A549 (cell line): ENCODE data around the gene DLG2. TPM values are rescaled to one million over a fixed set of nuclear protein-coding genes. Genes with fewer than 3 reads are reported as not detected.

Experiments used
- ATAC-seq, 2 experiments: fragments of 200-7000 bp in 1 of 2; fragments of >200 bp in 1 of 2; cut with Nextera tagmentation in 1 of 2; cut with Tn5 transposase in 1 of 2; 3 replicates each; pipeline versions ENCODE4 v1.8.0 to v1.9.1; 2018 to 2020; ENCODE audit warnings: mild to moderate bottlenecking in 1 of 2, moderate library complexity in 1 of 2
- CTCF ChIA-PET: fragments of 300-600 bp; sonication (Branson Sonifier 250); formaldehyde crosslinking; extraction: SDS; loops from one replicate; lab custom pipeline; 2021; ENCODE audit warnings: antibody characterized with exemption, inconsistent platforms; lab: Yijun Ruan, JAX
- POLR2A ChIA-PET: fragments of 350-600 bp; formaldehyde crosslinking; extraction: SDS; loops from one replicate; lab custom pipeline; 2021; ENCODE audit warnings: antibody characterized with exemption, inconsistent platforms; lab: Yijun Ruan, JAX
- DNase-seq, 2 experiments: peaks; one replicate each; pipeline versions ENCODE4 v3.0.0 to v3.0.0-alpha.2; 2011 to 2016; ENCODE audit warnings: low read depth in 1 of 2, low spot score in 1 of 2
- FAIRE-seq: peaks from 2 replicates; lab custom pipeline; 2011; peaks lifted over from hg19 to GRCh38; lab: Jason Lieb, UNC
- H3K27ac ChIP-seq, 2 experiments: fragments of >200 bp; sonication (Bioruptor Twin); formaldehyde crosslinking; 3 replicates each; pipeline ENCODE4 v1.5.1; 2016 to 2017
- H3K4me1 ChIP-seq: fragments of >200 bp; sonication (Bioruptor Twin); formaldehyde crosslinking; 3 replicates; pipeline ENCODE4 v1.6.1; 2016
- H3K4me2 ChIP-seq: fragments of >200 bp; sonication (Bioruptor Twin); formaldehyde crosslinking; 3 replicates; pipeline ENCODE4 v1.6.1; 2016
- H3K4me3 ChIP-seq: fragments of >200 bp; sonication (Bioruptor Twin); formaldehyde crosslinking; 3 replicates; pipeline ENCODE4 v1.5.1; 2016
- H3K9me3 ChIP-seq: fragments of >200 bp; sonication (Bioruptor Twin); formaldehyde crosslinking; 3 replicates; pipeline ENCODE4 v1.6.1; 2016
- CHD2 ChIP-seq: fragments of 150-350 bp; IDR thresholded peaks from 2 replicates; pipeline ENCODE4 v1.6.1; 2014; ENCODE audit warnings: low read length; ENCODE audit not compliant: partially characterized antibody
- CHD4 ChIP-seq: fragments of 200-600 bp; sonication (generic); IDR thresholded peaks from 2 replicates; pipeline ENCODE4 v1.6.1; 2016; ENCODE audit warnings: antibody characterized with exemption, mild to moderate bottlenecking, borderline replicate concordance
- CTCF ChIP-seq: fragments of >200 bp; sonication (Bioruptor Twin); formaldehyde crosslinking; IDR thresholded peaks from 3 replicates; pipeline ENCODE4 v1.5.1; 2016
- E2F6 ChIP-seq: IDR thresholded peaks from 2 replicates; pipeline ENCODE4 v1.6.1; 2012; ENCODE audit warnings: low read depth, borderline replicate concordance
- FOSB ChIP-seq: fragments of 250-450 bp; sonication (Bioruptor Pico); IDR thresholded peaks from 2 replicates; pipeline ENCODE4 v1.5.0; 2020; ENCODE audit warnings: mild to moderate bottlenecking, moderate library complexity
- FOSL2 ChIP-seq, 2 experiments: fragments of 450-650 bp in 1 of 2; fragments of >200 bp in 1 of 2; sonication (Bioruptor Twin) in 1 of 2; formaldehyde crosslinking; IDR thresholded peaks; 2 replicates each; pipeline versions ENCODE4 v1.5.0 to v1.6.1; 2016 to 2020; ENCODE audit warnings: mild to moderate bottlenecking in 1 of 2, moderate library complexity in 1 of 2
- HDAC2 ChIP-seq: fragments of 200-600 bp; sonication (generic); IDR thresholded peaks from 2 replicates; pipeline ENCODE4 v1.6.1; 2016
- HEYL ChIP-seq: fragments of 250-450 bp; sonication (Bioruptor Pico); IDR thresholded peaks from 2 replicates; pipeline ENCODE4 v1.8.0; 2021; ENCODE audit warnings: mild to moderate bottlenecking, moderate library complexity
- HOXB13 ChIP-seq: fragments of 250-450 bp; sonication (Bioruptor Pico); IDR thresholded peaks from 2 replicates; pipeline ENCODE4 v1.5.0; 2020; ENCODE audit warnings: low read depth, mild to moderate bottlenecking, moderate library complexity
- KDM1A ChIP-seq: fragments of 200-600 bp; sonication (generic); IDR thresholded peaks from 2 replicates; pipeline ENCODE4 v1.6.1; 2016; ENCODE audit warnings: low read depth, mild to moderate bottlenecking
- MAZ ChIP-seq: fragments of 150-350 bp; IDR thresholded peaks from 2 replicates; pipeline ENCODE4 v1.6.1; 2014; ENCODE audit warnings: antibody characterized with exemption, low read depth, low read length, borderline replicate concordance
- NPAS2 ChIP-seq: fragments of 250-450 bp; sonication (Bioruptor Pico); IDR thresholded peaks from 2 replicates; pipeline ENCODE4 v1.8.0; 2022; ENCODE audit warnings: mild to moderate bottlenecking, moderate library complexity, borderline replicate concordance
- PBX3 ChIP-seq: IDR thresholded peaks from 2 replicates; pipeline ENCODE4 v1.6.1; 2012
- RAD21 ChIP-seq, 2 experiments: fragments of >200 bp in 1 of 2; sonication (Bioruptor Twin) in 1 of 2; formaldehyde crosslinking in 1 of 2; IDR thresholded peaks in 1 of 2; conservative IDR thresholded peaks in 1 of 2; 2 replicates in 1 of 2; 3 replicates in 1 of 2; pipeline ENCODE4 v1.6.1; 2012 to 2018; ENCODE audit warnings: inconsistent platforms in 1 of 2
- REST ChIP-seq: fragments of 200-600 bp; sonication (generic); IDR thresholded peaks from 2 replicates; pipeline ENCODE4 v1.6.1; 2016; ENCODE audit warnings: antibody characterized with exemption, mild to moderate bottlenecking, moderate library complexity
- SMC3 ChIP-seq: fragments of >200 bp; sonication (Bioruptor Twin); formaldehyde crosslinking; IDR thresholded peaks from 3 replicates; pipeline ENCODE4 v1.6.1; 2018; ENCODE audit warnings: inconsistent platforms
- SREBF2 ChIP-seq: fragments of 450-650 bp; IDR thresholded peaks from 2 replicates; pipeline ENCODE4 v1.6.1; 2014; ENCODE audit warnings: mild to moderate bottlenecking, moderate library complexity
- TFCP2L1 ChIP-seq: fragments of 250-450 bp; sonication (Bioruptor Pico); IDR thresholded peaks from 2 replicates; pipeline ENCODE4 v1.5.0; 2021; ENCODE audit warnings: mild to moderate bottlenecking
- ZSCAN20 ChIP-seq: fragments of 250-450 bp; sonication (Bioruptor Pico); IDR thresholded peaks from 2 replicates; pipeline ENCODE4 v1.8.0; 2022; ENCODE audit warnings: mild to moderate bottlenecking, moderate library complexity
- WGBS: methylation state at CpG from one replicate; pipeline ENCODE4 v1.1.6; 2017; ENCODE audit errors: missing lambda C conversion rate; 5-methylcytosine and 5-hydroxymethylcytosine counted together
- polyA plus RNA-seq, 4 experiments: library from polyadenylated mRNA; depleted of rRNA in 3 of 4; stranded (reverse); fragments of >200 nt; fragmentation: RNase III in 1 of 4; extraction: RNeasy Plus Mini Kit Qiagen cat#74134 plus additional on column Dnase treatment in 1 of 4; gene quantifications; 2 replicates in 3 of 4; 3 replicates in 1 of 4; pipeline ENCODE4 v1.2.3, GENCODE V29; 2011 to 2017

Gene DLG2
- polyA plus RNA-seq, 2 of the 4 experiments (the other 2 are of a cell fraction), result 0.26 to 0.79 TPM

- ATAC-seq (no peak), FAIRE-seq (no peak), DNase-seq (no peak)
- TF ChIP-seq KDM1A, result no peak
- no peak for TF ChIP-seq CHD4
- no peak for TF ChIP-seq CHD2
- no peak for TF ChIP-seq HOXB13 (CRISPR knock-in tag)
- no peak for TF ChIP-seq FOSB
- TF ChIP-seq HEYL (CRISPR knock-in tag), result no peak
- TF ChIP-seq E2F6, result no peak
- TF ChIP-seq ZSCAN20 (CRISPR knock-in tag), result no peak
- no peak for TF ChIP-seq PBX3
- TF ChIP-seq SREBF2, result no peak
- TF ChIP-seq RAD21 (conservative IDR thresholded peaks at IDR 0.05 in 1 of 2, IDR thresholded peaks at IDR 0.05 in 1 of 2), result no peak
- TF ChIP-seq HDAC2, result no peak
- no peak for TF ChIP-seq MAZ
- TF ChIP-seq TFCP2L1 (CRISPR knock-in tag), result no peak
- TF ChIP-seq CTCF, result no peak
- no peak for TF ChIP-seq NPAS2 (CRISPR knock-in tag)
- TF ChIP-seq SMC3, result no peak
- TF ChIP-seq REST, result no peak
- no peak overlapping the region for H3K4me3 ChIP-seq
- H3K4me1 ChIP-seq, result no peaks in the 10 kb centered on the region
- ChIA-PET CTCF (interaction anchor here (0.6 kb wide), 1 partner anchor 532 kb away, joined by 4 read pairs; no protein-coding TSS in a partner anchor), POLR2A (no interaction called here)
- no peak overlapping the region for H3K4me2 ChIP-seq
- no peaks in the 10 kb centered on the region for H3K9me3 ChIP-seq
- H3K27ac ChIP-seq, result no peak overlapping the region
These were observed 1795.2 kb downstream of the DLG2 start for GRCh38 chr11:83831929-83832328.

- DNase-seq, result peak; percentile 15 to 40
- TF ChIP-seq FOSL2 (IDR thresholded peaks at IDR 0.05) (no peak), FOSL2 (CRISPR knock-in tag; IDR thresholded peaks at IDR 0.05) (no peak), SMC3 (peak; percentile 24; the same call in 1 of the 3 replicates), CTCF (peak; percentile 57), RAD21 (conservative IDR thresholded peaks at IDR 0.05 in 1 of 2, IDR thresholded peaks at IDR 0.05 in 1 of 2) (peak; percentile 56 to 57)
- ChIA-PET CTCF (interaction anchor here (0.6 to 6.0 kb wide), 16 partner anchors 9 to 1110 kb away, joined by 3 to 40 read pairs (median 3); no protein-coding TSS in a partner anchor), POLR2A (no interaction called here)
- no peaks in the 10 kb centered on the region for H3K4me1 ChIP-seq
- ATAC-seq, result peak; percentile 80 to 92
- peak overlapping the region; percentile 49 for H3K4me2 ChIP-seq
- no peaks in the 10 kb centered on the region for H3K9me3 ChIP-seq
- H3K27ac ChIP-seq, result no peak overlapping the region
- WGBS, result 47% methylated on average over 5 of the region's 5 CpGs
- no peak for FAIRE-seq
- no peak overlapping the region for H3K4me3 ChIP-seq
These were observed 1799.1 kb downstream of the DLG2 start for GRCh38 chr11:83827940-83828554.
